H1 (cell line): ENCODE data around the gene ARNT2.

Experiments
- CHD2 ChIP-seq: IDR thresholded peaks from 2 replicates; pipeline ENCODE4 v1.6.1; 2012; ENCODE audit warnings: low read length, improper control_type of control experiment
- EP300 ChIP-seq, 2 experiments: IDR thresholded peaks; 1 replicate in 1 of 2; 2 replicates in 1 of 2; pipeline ENCODE4 v1.6.1; 2011 to 2012; ENCODE audit warnings: low read depth in 2 of 2, low read length in 2 of 2, mild to moderate bottlenecking in 2 of 2, borderline replicate concordance in 1 of 2, inconsistent platforms in 1 of 2, moderate library complexity in 1 of 2
- HDAC6 ChIP-seq: IDR thresholded peaks from one replicate; pipeline ENCODE4 v1.7.1; 2012; ENCODE audit warnings: low read depth, mild to moderate bottlenecking, inconsistent platforms, low read length, moderate library complexity
- MAFK ChIP-seq: IDR thresholded peaks from 2 replicates; pipeline ENCODE4 v1.6.1; 2012; ENCODE audit warnings: low read depth, mild to moderate bottlenecking, improper control_type of control experiment, low read length
- POLR2A ChIP-seq, 2 experiments: IDR thresholded peaks; 1 replicate in 1 of 2; 2 replicates in 1 of 2; pipeline ENCODE4 v1.6.1; 2011; ENCODE audit warnings: low read depth in 2 of 2, low read length in 2 of 2, mild to moderate bottlenecking in 2 of 2; ENCODE audit errors: control extremely low read depth in 1 of 2
- POLR2AphosphoS5 ChIP-seq: IDR thresholded peaks from 2 replicates; pipeline ENCODE4 v1.6.1; 2011; ENCODE audit warnings: low read depth, low read length
- SRF ChIP-seq: IDR thresholded peaks from 2 replicates; pipeline ENCODE4 v1.6.1; 2011; ENCODE audit warnings: mild to moderate bottlenecking, low read depth, low read length, moderate library complexity
- TAF1 ChIP-seq: IDR thresholded peaks from 2 replicates; pipeline ENCODE4 v1.6.1; 2011; ENCODE audit warnings: mild to moderate bottlenecking, low read depth, low read length
- TCF12 ChIP-seq: IDR thresholded peaks from 2 replicates; pipeline ENCODE4 v1.6.1; 2011; ENCODE audit warnings: low read depth, mild to moderate bottlenecking, low read length
- YY1 ChIP-seq: IDR thresholded peaks from 2 replicates; pipeline ENCODE4 v1.6.1; 2011; ENCODE audit warnings: low read depth, mild to moderate bottlenecking, low read length
- ZNF274 ChIP-seq: IDR thresholded peaks from 2 replicates; pipeline ENCODE4 v1.7.0; 2012; ENCODE audit warnings: low read length, borderline replicate concordance; ENCODE audit errors: extremely low read depth
- TF ChIP-seq, protein P1 (sequence below), 3 experiments: IDR thresholded peaks; 1 replicate in 2 of 3; 2 replicates in 1 of 3; pipeline versions ENCODE4 v1.5.1 to v1.6.1; 2011; ENCODE audit warnings: low read length in 3 of 3, mild to moderate bottlenecking in 3 of 3, inconsistent platforms in 2 of 3, low read depth in 1 of 3, moderate library complexity in 1 of 3; ENCODE audit not compliant: insufficient read depth in 1 of 3; ENCODE audit errors: control extremely low read depth in 1 of 3
- TF ChIP-seq, protein P2 (sequence below): IDR thresholded peaks from 2 replicates; pipeline ENCODE4 v1.6.1; 2012; ENCODE audit warnings: inconsistent platforms

DNA sequence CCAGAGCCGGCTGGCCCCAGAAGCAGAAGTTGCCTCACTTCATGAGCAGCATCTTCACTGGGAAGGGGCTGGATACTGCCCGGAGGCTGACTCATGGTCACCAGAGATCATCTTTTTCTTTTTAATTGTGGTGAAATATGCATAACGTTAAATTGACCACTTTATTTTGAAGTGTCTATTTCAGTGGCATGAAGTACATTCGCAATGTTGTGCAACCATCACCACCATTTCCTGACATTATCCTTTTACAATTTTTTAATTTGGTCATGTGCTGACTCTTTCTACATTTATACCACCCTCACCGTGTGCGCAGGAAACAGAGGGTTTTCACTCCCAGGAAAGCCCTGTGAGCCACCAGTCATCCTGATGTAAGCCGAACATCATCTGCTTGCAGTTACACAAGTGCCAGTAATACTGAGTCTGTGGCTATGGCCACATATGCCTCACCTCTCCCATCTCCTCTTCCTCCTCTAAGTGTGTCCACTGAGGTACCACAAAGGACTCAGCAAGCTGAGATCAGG lies 239.3 kb downstream of the ARNT2 start:
- TF ChIP-seq, protein P1, sequence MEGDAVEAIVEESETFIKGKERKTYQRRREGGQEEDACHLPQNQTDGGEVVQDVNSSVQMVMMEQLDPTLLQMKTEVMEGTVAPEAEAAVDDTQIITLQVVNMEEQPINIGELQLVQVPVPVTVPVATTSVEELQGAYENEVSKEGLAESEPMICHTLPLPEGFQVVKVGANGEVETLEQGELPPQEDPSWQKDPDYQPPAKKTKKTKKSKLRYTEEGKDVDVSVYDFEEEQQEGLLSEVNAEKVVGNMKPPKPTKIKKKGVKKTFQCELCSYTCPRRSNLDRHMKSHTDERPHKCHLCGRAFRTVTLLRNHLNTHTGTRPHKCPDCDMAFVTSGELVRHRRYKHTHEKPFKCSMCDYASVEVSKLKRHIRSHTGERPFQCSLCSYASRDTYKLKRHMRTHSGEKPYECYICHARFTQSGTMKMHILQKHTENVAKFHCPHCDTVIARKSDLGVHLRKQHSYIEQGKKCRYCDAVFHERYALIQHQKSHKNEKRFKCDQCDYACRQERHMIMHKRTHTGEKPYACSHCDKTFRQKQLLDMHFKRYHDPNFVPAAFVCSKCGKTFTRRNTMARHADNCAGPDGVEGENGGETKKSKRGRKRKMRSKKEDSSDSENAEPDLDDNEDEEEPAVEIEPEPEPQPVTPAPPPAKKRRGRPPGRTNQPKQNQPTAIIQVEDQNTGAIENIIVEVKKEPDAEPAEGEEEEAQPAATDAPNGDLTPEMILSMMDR (IDR thresholded peaks at IDR 0.05; ENCODE audit: control extremely low read depth in 1 of 3, insufficient read depth in 1 of 3, low read depth in 1 of 3, low read length in 3 of 3): no peak
- TF ChIP-seq TCF12: no peak
- no peak for TF ChIP-seq SRF
- no peak for TF ChIP-seq HDAC6
- TF ChIP-seq, protein P2, sequence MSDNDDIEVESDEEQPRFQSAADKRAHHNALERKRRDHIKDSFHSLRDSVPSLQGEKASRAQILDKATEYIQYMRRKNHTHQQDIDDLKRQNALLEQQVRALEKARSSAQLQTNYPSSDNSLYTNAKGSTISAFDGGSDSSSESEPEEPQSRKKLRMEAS: no peak
- no peak for TF ChIP-seq TAF1
- TF ChIP-seq CHD2: no peak
- TF ChIP-seq YY1: no peak
- TF ChIP-seq POLR2A (IDR thresholded peaks at IDR 0.05; ENCODE audit: control extremely low read depth in 1 of 2, low read depth in 2 of 2, low read length in 2 of 2): no peak
- no peak for TF ChIP-seq MAFK
- no peak for TF ChIP-seq ZNF274
- no peak for TF ChIP-seq POLR2AphosphoS5
- no peak for TF ChIP-seq EP300 (IDR thresholded peaks at IDR 0.05; ENCODE audit: borderline replicate concordance in 1 of 2, low read depth in 2 of 2, low read length in 2 of 2)
